Astrocyte (in vitro differentiated cells and primary cell): ENCODE measurements around the gene SLC45A1. TPM values are rescaled to one million over a fixed set of nuclear protein-coding genes. Genes with fewer than 3 reads are reported as not detected.

ENCODE experiments used
- DNase-seq: peaks from one replicate; pipeline ENCODE4 v3.0.0-alpha.2; 2010; ENCODE audit warnings: low read depth
- FAIRE-seq: peaks from 2 replicates; lab custom pipeline; 2011; peaks lifted over from hg19 to GRCh38; lab: Jason Lieb, UNC
- H2AFZ ChIP-seq: 2 replicates; pipeline ENCODE4 v1.6.0; 2012; ENCODE audit warnings: low read depth, low read length, inconsistent platforms
- H3K27ac ChIP-seq: 2 replicates; pipeline ENCODE4 v1.5.1; 2011; ENCODE audit warnings: low read depth, low read length, inconsistent platforms
- H3K27me3 ChIP-seq: 2 replicates; pipeline ENCODE4 v1.6.0; 2011; ENCODE audit warnings: low read length, inconsistent platforms; ENCODE audit not compliant: insufficient read depth
- H3K36me3 ChIP-seq: 2 replicates; pipeline ENCODE4 v1.5.1; 2011; ENCODE audit warnings: low read length, inconsistent platforms; ENCODE audit not compliant: insufficient read depth
- H3K4me1 ChIP-seq: 2 replicates; pipeline ENCODE4 v1.5.1; 2011; ENCODE audit warnings: low read length, inconsistent platforms; ENCODE audit not compliant: insufficient read depth
- H3K4me2 ChIP-seq: 2 replicates; pipeline ENCODE4 v1.6.0; 2012; ENCODE audit warnings: low read length, inconsistent platforms
- H3K4me3 ChIP-seq: 2 replicates; pipeline ENCODE4 v1.5.1; 2011; ENCODE audit warnings: low read depth, mild to moderate bottlenecking, low read length, inconsistent platforms; ENCODE audit not compliant: insufficient read depth
- H3K79me2 ChIP-seq: 2 replicates; pipeline ENCODE4 v1.6.0; 2012; ENCODE audit warnings: mild to moderate bottlenecking, low read length, inconsistent platforms; ENCODE audit not compliant: insufficient read depth
- H3K9ac ChIP-seq: 2 replicates; pipeline ENCODE4 v1.6.0; 2012; ENCODE audit warnings: mild to moderate bottlenecking, low read length, inconsistent platforms
- H3K9me3 ChIP-seq: 2 replicates; pipeline ENCODE4 v1.5.1; 2012; ENCODE audit warnings: low read depth, mild to moderate bottlenecking, low read length, inconsistent platforms; ENCODE audit not compliant: insufficient read depth
- H4K20me1 ChIP-seq: 2 replicates; pipeline ENCODE4 v1.6.0; 2012; ENCODE audit warnings: low read length, inconsistent platforms; ENCODE audit not compliant: insufficient read depth
- H3K27ac Mint-ChIP-seq: one replicate; pipeline ENCODE4 v1.8.0; 2021; ENCODE audit warnings: mild to moderate bottlenecking, mixed read lengths; ENCODE audit not compliant: unreplicated experiment
- H3K27me3 Mint-ChIP-seq: one replicate; pipeline ENCODE4 v1.8.0; 2021; ENCODE audit warnings: low read depth, mixed read lengths; ENCODE audit not compliant: unreplicated experiment
- H3K36me3 Mint-ChIP-seq: one replicate; pipeline ENCODE4 v1.8.0; 2021; ENCODE audit warnings: low read depth, mixed read lengths; ENCODE audit not compliant: unreplicated experiment
- H3K4me1 Mint-ChIP-seq: one replicate; pipeline ENCODE4 v1.8.0; 2021; ENCODE audit warnings: low read depth, mixed read lengths; ENCODE audit not compliant: unreplicated experiment
- H3K4me3 Mint-ChIP-seq: one replicate; pipeline ENCODE4 v1.8.0; 2021; ENCODE audit warnings: mild to moderate bottlenecking, moderate library complexity, mixed read lengths; ENCODE audit not compliant: unreplicated experiment
- H3K9me3 Mint-ChIP-seq: one replicate; pipeline ENCODE4 v1.8.0; 2021; ENCODE audit warnings: mild to moderate bottlenecking, mixed read lengths; ENCODE audit not compliant: unreplicated experiment
- CTCF ChIP-seq: IDR thresholded peaks from 2 replicates; pipeline ENCODE4 v1.5.1; 2011; ENCODE audit warnings: low read depth, mild to moderate bottlenecking, inconsistent platforms, low read length, moderate library complexity; ENCODE audit not compliant: insufficient read depth
- EZH2 ChIP-seq: IDR thresholded peaks from 2 replicates; pipeline ENCODE4 v1.6.1; 2012; ENCODE audit warnings: mild to moderate bottlenecking, low read length, inconsistent platforms; ENCODE audit not compliant: insufficient read depth
- total RNA-seq: library from RNA; stranded (reverse); gene quantifications from 2 replicates; pipeline ENCODE4 v1.2.1, GENCODE V29; 2021

The SLC45A1 gene
- total RNA-seq, 1 donor from 2014 or later, result 0.95 TPM

GRCh38 chr1:8323706-8324105 is 5.8 kb downstream of the SLC45A1 start:
- no peak overlapping the region for H3K4me2 ChIP-seq
- H3K36me3 Mint-ChIP-seq, result peaks cover 2% of the 10 kb centered on the region
- H4K20me1 ChIP-seq, result no peaks in the 10 kb centered on the region
- TF ChIP-seq CTCF, result no peak
- TF ChIP-seq EZH2, result no peak
- H3K9ac ChIP-seq, result no peak overlapping the region
- no peak overlapping the region for H3K4me3 ChIP-seq
- H3K27me3 ChIP-seq, result peaks cover under 1% of the 10 kb centered on the region
- H3K4me1 ChIP-seq, result no peaks in the 10 kb centered on the region
- no peak overlapping the region for H3K4me3 Mint-ChIP-seq
- H3K27ac Mint-ChIP-seq, result no peak overlapping the region
- no peaks in the 10 kb centered on the region for H3K36me3 ChIP-seq
- H3K4me1 Mint-ChIP-seq, result no peaks in the 10 kb centered on the region
- no peaks in the 10 kb centered on the region for H3K79me2 ChIP-seq
- H3K27ac ChIP-seq, result no peak overlapping the region
- no peak overlapping the region for H2AFZ ChIP-seq
- H3K27me3 Mint-ChIP-seq, result peaks cover 23% of the 10 kb centered on the region
- peaks cover 1% of the 10 kb centered on the region for H3K9me3 Mint-ChIP-seq
- FAIRE-seq, result no peak
- H3K9me3 ChIP-seq, result no peaks in the 10 kb centered on the region
- no peak for DNase-seq

DNA sequence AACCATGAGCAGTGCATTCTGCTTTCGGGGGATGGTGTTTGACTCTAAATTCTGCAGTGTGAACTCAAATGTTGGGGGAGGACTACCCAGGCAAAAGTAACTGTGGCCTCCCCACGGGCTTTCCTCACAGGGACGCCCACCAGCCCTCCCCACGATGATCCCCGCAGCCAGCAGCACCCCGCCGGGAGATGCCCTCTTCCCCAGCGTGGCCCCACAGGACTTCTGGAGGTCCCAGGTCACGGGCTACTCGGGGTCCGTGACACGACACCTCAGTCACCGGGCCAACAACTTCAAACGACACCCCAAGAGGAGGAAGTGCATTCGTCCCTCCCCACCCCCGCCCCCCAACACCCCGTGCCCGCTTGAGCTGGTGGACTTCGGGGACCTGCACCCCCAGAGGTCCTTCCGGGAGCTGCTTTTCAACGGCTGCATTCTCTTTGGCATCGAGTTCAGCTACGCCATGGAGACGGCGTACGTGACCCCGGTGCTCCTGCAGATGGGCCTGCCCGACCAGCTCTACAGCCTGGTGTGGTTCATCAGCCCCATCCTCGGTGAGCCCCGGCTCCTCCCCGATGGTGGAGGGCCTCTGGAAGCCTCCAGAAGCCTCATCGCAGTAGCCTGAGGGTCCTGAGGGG is 6.4 kb downstream of the SLC45A1 start:
- H3K9me3 ChIP-seq, result no peaks in the 10 kb centered on the region
- H3K4me1 Mint-ChIP-seq, result no peaks in the 10 kb centered on the region
- no peak overlapping the region for H3K4me3 Mint-ChIP-seq
- H3K27ac ChIP-seq, result no peak overlapping the region
- H2AFZ ChIP-seq, result no peak overlapping the region
- DNase-seq (no peak), FAIRE-seq (no peak)
- H3K36me3 Mint-ChIP-seq, result peaks cover 4% of the 10 kb centered on the region
- H3K27me3 ChIP-seq, result no peaks in the 10 kb centered on the region
- no peak overlapping the region for H3K27ac Mint-ChIP-seq
- no peaks in the 10 kb centered on the region for H4K20me1 ChIP-seq
- H3K79me2 ChIP-seq, result no peaks in the 10 kb centered on the region
- peaks cover 2% of the 10 kb centered on the region for H3K4me1 ChIP-seq
- no peaks in the 10 kb centered on the region for H3K36me3 ChIP-seq
- TF ChIP-seq EZH2 (no peak), CTCF (no peak)
- no peak overlapping the region for H3K4me2 ChIP-seq
- peaks cover 21% of the 10 kb centered on the region for H3K27me3 Mint-ChIP-seq
- no peak overlapping the region for H3K4me3 ChIP-seq
- peaks cover 1% of the 10 kb centered on the region for H3K9me3 Mint-ChIP-seq
- H3K9ac ChIP-seq, result no peak overlapping the region

DNA sequence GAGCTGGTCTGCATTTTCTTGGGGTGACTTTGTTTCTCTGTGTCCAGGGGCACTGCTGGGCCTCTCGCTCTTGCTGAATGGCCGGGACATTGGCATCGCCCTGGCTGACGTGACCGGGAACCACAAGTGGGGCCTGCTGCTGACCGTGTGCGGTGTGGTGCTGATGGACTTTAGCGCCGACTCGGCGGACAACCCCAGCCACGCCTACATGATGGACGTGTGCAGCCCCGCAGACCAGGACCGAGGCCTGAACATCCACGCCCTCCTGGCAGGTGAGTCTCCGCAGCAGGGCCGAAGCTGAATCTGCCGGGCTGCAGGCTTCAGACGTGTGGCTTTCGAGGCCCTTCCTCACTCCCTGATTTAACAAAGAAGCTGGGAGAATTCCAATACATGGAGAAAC is 7.9 kb downstream of the SLC45A1 start:
- no peaks in the 10 kb centered on the region for H3K4me1 Mint-ChIP-seq
- no peaks in the 10 kb centered on the region for H3K27me3 ChIP-seq
- no peak overlapping the region for H3K27ac ChIP-seq
- no peak overlapping the region for H3K9ac ChIP-seq
- H3K36me3 Mint-ChIP-seq, result peaks cover 4% of the 10 kb centered on the region
- TF ChIP-seq CTCF (no peak), EZH2 (no peak)
- no peak overlapping the region for H3K4me3 Mint-ChIP-seq
- no peak overlapping the region for H3K4me2 ChIP-seq
- peaks cover 3% of the 10 kb centered on the region for H3K4me1 ChIP-seq
- DNase-seq, result no peak
- no peaks in the 10 kb centered on the region for H3K9me3 Mint-ChIP-seq
- H3K9me3 ChIP-seq, result no peaks in the 10 kb centered on the region
- no peaks in the 10 kb centered on the region for H4K20me1 ChIP-seq
- no peak overlapping the region for H2AFZ ChIP-seq
- H3K79me2 ChIP-seq, result no peaks in the 10 kb centered on the region
- no peak overlapping the region for H3K4me3 ChIP-seq
- no peak for FAIRE-seq
- peaks cover 14% of the 10 kb centered on the region for H3K27me3 Mint-ChIP-seq
- no peaks in the 10 kb centered on the region for H3K36me3 ChIP-seq
- H3K27ac Mint-ChIP-seq, result no peak overlapping the region
